ENCODE measurements around the gene BIK.
"Not testable (repeated sequence)": the region's sequence is repeated elsewhere in the genome, so short reads cannot be mapped to it uniquely, and the experiment has no call there.

Gene BIK

GRCh38 chr22:43136801-43137200 is 26.3 kb downstream of the BIK start:
- no peak for DNase-seq

GRCh38 chr22:43142880-43143562 is 32.5 kb downstream of the BIK start, which contains the start of gene MCAT:
MCAT (minus strand) TSS chr22:43143398; CDS start chr22:43143348, 50 bp downstream.
- DNase-seq: peak; percentile 82

- no peak for DNase-seq
Measured at GRCh38 chr22:43144949-43145348, 34.4 kb downstream of the BIK start.

GRCh38 chr22:43145371-43145770 is 34.8 kb downstream of the BIK start:
- not testable (repeated sequence) for DNase-seq

- not testable (repeated sequence) for DNase-seq
Measured at GRCh38 chr22:43146332-43146731, 35.8 kb downstream of the BIK start.

- no peak for DNase-seq
Measured at GRCh38 chr22:43147821-43148220, 37.3 kb downstream of the BIK start.

GRCh38 chr22:43148581-43148980 is 38.0 kb downstream of the BIK start:
- DNase-seq: no peak

GRCh38 chr22:43150731-43151206 is 40.2 kb downstream of the BIK start:
- no peak for DNase-seq

- DNase-seq: peak; percentile 44
Measured at GRCh38 chr22:43151251-43152002, 40.9 kb downstream of the BIK start, which contains the start of gene TSPO. TSPO (plus strand) TSS chr22:43151559; CDS start chr22:43159239, 7,680 bp downstream.

- no peak for DNase-seq
Measured at GRCh38 chr22:43152003-43152356, 41.4 kb downstream of the BIK start.

- peak; percentile 59 for DNase-seq
Measured at GRCh38 chr22:43152357-43153071, 42.0 kb downstream of the BIK start.

GRCh38 chr22:43153899-43154298 is 43.3 kb downstream of the BIK start:
- no peak for DNase-seq

- DNase-seq: no peak
Measured at GRCh38 chr22:43154887-43155536, 44.5 kb downstream of the BIK start.

GRCh38 chr22:43155789-43156188 is 45.2 kb downstream of the BIK start:
- DNase-seq: no peak

GRCh38 chr22:43156413-43156812 is 45.9 kb downstream of the BIK start:
- DNase-seq: no peak

GRCh38 chr22:43157874-43158546 is 47.5 kb downstream of the BIK start:
- DNase-seq: no peak

GRCh38 chr22:43158778-43159483 is 48.4 kb downstream of the BIK start:
- no peak for DNase-seq

GRCh38 chr22:43159484-43160178 is 49.1 kb downstream of the BIK start:
- no peak for DNase-seq

GRCh38 chr22:43160497-43161126 is 50.1 kb downstream of the BIK start:
- DNase-seq: no peak

GRCh38 chr22:43162412-43163150 is 52.0 kb downstream of the BIK start:
- DNase-seq: no peak
